Neural crest cell (in vitro differentiated cells): ENCODE measurements around the gene GFER. TPM values are rescaled to one million over a fixed set of nuclear protein-coding genes. Genes with fewer than 3 reads are reported as not detected.
"Not testable (repeated sequence)": the region's sequence is repeated elsewhere in the genome, so short reads cannot be mapped to it uniquely, and the experiment has no call there.

Experiments
- DNase-seq: peaks from one replicate; pipeline ENCODE4 v3.0.0; 2021; ENCODE audit warnings: low read depth, mixed read lengths, low spot score
- H3K27ac Mint-ChIP-seq: one replicate; pipeline ENCODE4 v1.8.0; 2021; ENCODE audit warnings: mild to moderate bottlenecking, mixed read lengths; ENCODE audit not compliant: unreplicated experiment
- H3K27me3 Mint-ChIP-seq: 2 replicates; pipeline ENCODE4 v1.8.0; 2021; ENCODE audit warnings: low read depth, mild to moderate bottlenecking, mixed read lengths
- H3K36me3 Mint-ChIP-seq: 2 replicates; pipeline ENCODE4 v1.8.0; 2021; ENCODE audit warnings: low read depth, mild to moderate bottlenecking, mixed read lengths
- H3K4me1 Mint-ChIP-seq: 2 replicates; pipeline ENCODE4 v1.8.0; 2021; ENCODE audit warnings: mixed read lengths
- H3K4me3 Mint-ChIP-seq: one replicate; pipeline ENCODE4 v1.8.0; 2021; ENCODE audit warnings: mild to moderate bottlenecking, mixed read lengths
- H3K9me3 Mint-ChIP-seq: 2 replicates; pipeline ENCODE4 v1.8.0; 2021; ENCODE audit warnings: mixed read lengths
- CTCF ChIP-seq: fragments of 200-600 bp; sonication (generic); conservative IDR thresholded peaks from 2 replicates; pipeline ENCODE4 v1.5.0; 2021; ENCODE audit warnings: antibody characterized with exemption, mild to moderate bottlenecking
- total RNA-seq: library from RNA; stranded (reverse); gene quantifications from 2 replicates; pipeline ENCODE4 v1.2.1, GENCODE V29; 2021

The GFER gene
- total RNA-seq, 1 donor from 2014 or later: 42.5 TPM

- Mint-ChIP-seq H3K4me1 (peaks cover 42% of the 10 kb centered on the region), H3K36me3 (peaks cover 25% of the 10 kb centered on the region), H3K9me3 (no peaks in the 10 kb centered on the region), H3K4me3 (peak within 1 kb of the TSS; percentile 90), H3K27ac (peak within 1 kb of the TSS; percentile 93), H3K27me3 (peaks cover 10% of the 10 kb centered on the region)
- peak; percentile 95 for DNase-seq
- TF ChIP-seq CTCF: peak; percentile 65
Measured at GRCh38 chr16:1959269-1960039, 24.5 kb upstream of the GFER start, which contains the start of gene NDUFB10. TSS of gene NDUFB10 (plus strand) at chr16:1959538. CDS start at chr16:1959625, 87 bp downstream.

- Mint-ChIP-seq H3K27ac (no peak overlapping the region), H3K4me3 (peak overlapping the region; percentile 90), H3K4me1 (peaks cover 48% of the 10 kb centered on the region), H3K36me3 (peaks cover 29% of the 10 kb centered on the region), H3K27me3 (peaks cover 15% of the 10 kb centered on the region), H3K9me3 (no peaks in the 10 kb centered on the region)
- no peak for TF ChIP-seq CTCF
- DNase-seq: no peak
Measured at GRCh38 chr16:1960665-1961630, 23.0 kb upstream of the GFER start.

DNA sequence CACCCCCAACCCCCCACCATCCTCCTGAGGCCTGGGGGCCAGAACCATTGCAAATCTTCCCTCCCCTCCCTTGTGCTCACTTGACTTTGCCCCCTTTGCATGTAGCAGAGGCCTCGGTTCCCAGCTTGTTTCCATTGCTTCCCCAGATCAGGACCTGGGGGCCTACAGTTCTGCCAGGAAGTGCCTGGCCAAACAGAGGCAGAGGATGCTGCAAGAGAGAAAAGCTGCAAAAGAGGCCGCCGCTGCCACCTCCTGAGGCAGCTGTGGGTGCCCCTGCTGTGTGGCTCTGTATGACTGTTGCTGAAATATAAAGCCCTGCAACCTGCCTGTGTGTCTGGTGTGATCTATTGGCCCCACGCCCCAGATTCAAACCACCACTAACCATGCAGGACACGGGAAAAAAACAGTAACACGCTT, 22.3 kb upstream of the GFER start:
- no peak for DNase-seq
- H3K27ac Mint-ChIP-seq: no peak overlapping the region
- peaks cover 29% of the 10 kb centered on the region for H3K36me3 Mint-ChIP-seq
- peaks cover 15% of the 10 kb centered on the region for H3K27me3 Mint-ChIP-seq
- H3K9me3 Mint-ChIP-seq: no peaks in the 10 kb centered on the region
- peak overlapping the region; percentile 92 for H3K4me3 Mint-ChIP-seq
- no peak for TF ChIP-seq CTCF
- peaks cover 48% of the 10 kb centered on the region for H3K4me1 Mint-ChIP-seq

DNA sequence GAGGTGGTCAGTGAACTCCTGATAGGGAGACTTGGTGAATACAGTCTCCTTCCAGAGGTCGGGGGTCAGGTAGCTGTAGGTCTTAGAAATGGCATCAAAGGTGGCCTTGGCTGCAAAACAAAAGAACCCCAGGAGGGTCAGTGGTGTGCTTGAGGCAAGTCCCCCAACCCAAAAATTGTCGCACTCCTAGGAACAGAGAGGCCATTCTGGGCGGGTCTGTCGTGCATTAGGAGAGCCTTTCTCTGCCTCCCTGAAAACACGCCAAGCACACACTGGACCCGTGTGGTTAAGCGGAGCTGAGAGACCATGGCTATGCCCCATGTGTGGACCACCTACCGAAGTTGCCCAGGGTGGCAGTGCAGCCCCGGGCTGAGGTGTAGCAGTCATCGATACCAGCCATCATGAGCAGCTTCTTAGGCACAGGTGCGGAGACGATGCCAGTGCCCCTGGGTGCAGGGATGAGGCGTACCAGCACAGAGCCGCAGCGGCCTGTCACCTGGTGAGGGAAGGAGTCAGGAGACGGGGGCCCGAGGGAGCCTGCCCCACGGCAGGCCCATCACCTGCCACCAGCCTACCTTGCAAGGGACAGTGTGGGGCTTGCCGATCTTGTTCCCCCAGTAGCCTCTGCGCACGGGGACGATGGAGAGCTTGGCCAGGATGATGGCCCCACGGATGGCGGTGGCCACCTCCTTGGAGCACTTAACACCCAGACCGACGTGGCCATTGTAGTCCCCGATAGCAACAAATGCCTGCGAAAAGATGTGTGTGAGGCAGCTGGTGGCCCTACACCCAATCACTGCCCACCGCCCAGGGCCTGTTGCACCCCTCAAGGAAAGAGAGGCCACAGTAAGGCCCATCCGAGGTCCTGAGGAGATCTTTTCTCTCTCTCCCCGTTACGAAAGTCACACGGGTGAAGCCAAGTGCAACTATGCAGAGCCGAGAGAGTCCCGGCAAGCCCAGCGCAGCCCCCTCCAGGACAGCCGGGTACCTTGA, 21.5 kb upstream of the GFER start:
- peak overlapping the region; percentile 92 for H3K4me3 Mint-ChIP-seq
- not testable (repeated sequence) for DNase-seq, H3K9me3 Mint-ChIP-seq
- H3K36me3 Mint-ChIP-seq: peaks cover 29% of the 10 kb centered on the region
- peaks cover 48% of the 10 kb centered on the region for H3K4me1 Mint-ChIP-seq
- H3K27me3 Mint-ChIP-seq: peaks cover 15% of the 10 kb centered on the region
- H3K27ac Mint-ChIP-seq: peak overlapping the region; percentile 96

DNA sequence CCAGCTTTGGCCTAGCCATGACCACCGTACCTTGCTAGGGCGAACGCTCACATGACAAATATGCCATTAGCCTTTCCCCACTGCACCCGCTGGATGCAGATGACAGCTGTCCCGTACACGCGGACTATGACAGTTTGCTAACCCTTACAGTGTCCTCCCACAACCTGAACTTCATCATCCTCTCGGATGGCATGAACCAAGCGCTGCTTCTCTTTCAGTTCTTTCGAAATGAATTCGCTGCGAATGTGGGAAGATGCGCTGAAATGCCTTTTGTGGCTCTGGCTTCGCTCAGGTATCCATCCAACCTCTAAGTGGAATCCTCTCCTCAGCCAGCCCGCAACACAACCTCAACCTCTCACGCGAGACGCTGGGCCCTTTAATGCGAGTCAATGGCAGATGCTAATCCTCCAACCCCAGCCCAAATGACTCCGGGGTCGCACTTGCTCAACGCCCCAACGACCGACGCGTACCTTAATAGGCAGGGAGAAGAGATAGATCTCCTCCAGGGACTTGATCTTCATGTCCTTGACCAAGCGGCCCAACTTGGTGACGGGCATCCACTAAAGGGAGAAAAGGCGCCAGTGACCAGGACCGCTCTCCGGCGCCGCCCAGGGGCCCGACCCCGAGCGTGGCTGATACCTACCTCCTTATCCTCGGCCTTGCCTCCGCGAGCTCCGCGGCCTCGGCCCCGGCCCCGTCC, 20.0 kb upstream of the GFER start:
- Mint-ChIP-seq H3K4me1 (peaks cover 47% of the 10 kb centered on the region), H3K9me3 (no peaks in the 10 kb centered on the region), H3K36me3 (peaks cover 29% of the 10 kb centered on the region), H3K4me3 (peak overlapping the region; percentile 92), H3K27ac (peak overlapping the region; percentile 96), H3K27me3 (peaks cover 15% of the 10 kb centered on the region)
- no peak for TF ChIP-seq CTCF
- no peak for DNase-seq
